Measurements from ENCODE around the gene NEK6. TPM values are rescaled to one million over a fixed set of nuclear protein-coding genes. Genes with fewer than 3 reads are reported as not detected.
A peak's percentile ranks its signal among the peaks of the same experiment; 100 is the strongest.

The NEK6 gene
- total and polyA plus RNA-seq, 2 of the 8 experiments (the other 6 are each of a cell fraction or from before 2014, with no cell fraction given) = 17.7 to 19.7 TPM

DNA sequence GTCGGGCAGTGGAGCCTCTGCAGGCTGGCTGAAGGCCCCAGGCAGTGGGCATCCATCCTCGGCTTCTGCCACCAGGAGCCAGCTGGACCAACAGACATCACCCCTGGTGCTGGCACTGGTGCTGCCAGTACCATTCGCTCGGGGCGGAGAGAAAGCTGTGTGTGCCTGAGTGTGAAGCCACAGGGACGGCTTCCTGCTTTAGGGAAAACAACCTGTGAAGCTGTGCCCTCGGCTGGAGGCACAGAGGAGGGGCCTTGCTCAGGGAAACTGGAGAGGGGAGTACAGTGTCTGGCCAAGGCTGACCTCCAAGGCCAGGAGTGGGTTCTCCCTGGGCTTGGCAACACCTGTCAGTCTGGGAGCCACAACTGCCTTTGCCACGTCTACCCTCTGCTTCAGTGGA lies 38.3 kb downstream of the NEK6 start:
- Histone ChIP-seq H3K4ac (replicated peaks; ENCODE audit: insufficient read length, low read depth, low read length) (no peak overlapping the region), H2BK5ac (ENCODE audit: low read depth, low read length) (0 out of 2 replicates have a peak overlapping the region, but pooled peaks have one; percentile 56), H3K56ac (replicated peaks; ENCODE audit: insufficient read length, low read depth, low read length) (no peak overlapping the region), H3K23me2 (ENCODE audit: low read depth, low read length) (no peaks in the 10 kb centered on the region), H3K79me1 (ENCODE audit: low read depth, low read length) (peaks cover 7% of the 10 kb centered on the region; the same call in 1 of the 2 replicates), H2AFZ (ENCODE audit: low read length) (no peak overlapping the region), H3K4me3 (ENCODE audit: extremely low read depth in 1 of 4, insufficient read depth in 2 of 4, low read depth in 3 of 4, low read length in 4 of 4) (no peak overlapping the region), H2AK5ac (ENCODE audit: low read depth, low read length) (peak overlapping the region; percentile 48; the same call in 1 of the 2 replicates), H3K4me1 (replicated peaks in 1 of 4; ENCODE audit: control insufficient read depth in 3 of 4, insufficient read depth in 4 of 4, low read length in 3 of 4) (peaks cover 0 to 25% (median 14%) of the 10 kb centered on the region in 4 experiments; a peak in 5 of 7 replicates), H3K9ac (replicated peaks in 1 of 4; ENCODE audit: extremely low read depth in 1 of 4, low read depth in 3 of 4, low read length in 3 of 4) (no peak overlapping the region), H4K8ac (ENCODE audit: extremely low read depth, insufficient read depth, low read length) (no peak overlapping the region), H2BK20ac (ENCODE audit: low read length) (no peak overlapping the region), H3K9me3 (ENCODE audit: insufficient read depth in 2 of 2, low read depth in 1 of 2, low read length in 1 of 2) (no peaks in the 10 kb centered on the region), H4K91ac (replicated peaks; ENCODE audit: insufficient read length, low read length) (no peak overlapping the region), H3K23ac (ENCODE audit: insufficient read length) (no peak overlapping the region), H2BK120ac (replicated peaks; ENCODE audit: low read depth, low read length) (no peak overlapping the region), H3K36me3 (ENCODE audit: control insufficient read depth in 2 of 4, insufficient read depth in 4 of 4, low read length in 3 of 4) (no peaks in the 10 kb centered on the region), H3K27me3 (replicated peaks in 1 of 4; ENCODE audit: control insufficient read depth in 3 of 4, extremely low read depth in 1 of 4, insufficient read depth in 3 of 4, low read length in 3 of 4) (no peaks in the 10 kb centered on the region), H2BK12ac (ENCODE audit: low read depth, low read length) (peak overlapping the region; percentile 11; the same call in 1 of the 2 replicates), H3K79me2 (ENCODE audit: control insufficient read depth in 1 of 2, insufficient read depth in 2 of 2, low read length in 2 of 2) (no peaks in the 10 kb centered on the region), H3K4me2 (ENCODE audit: insufficient read depth in 1 of 2, low read depth in 2 of 2, low read length in 2 of 2) (no peak overlapping the region), H2BK15ac (ENCODE audit: low read length) (0 out of 2 replicates have a peak overlapping the region, but pooled peaks have one; percentile 2), H3K18ac (ENCODE audit: extremely low read depth, low read length) (no peak overlapping the region), H3K27ac (ENCODE audit: low read depth, low read length) (no peak overlapping the region), H4K20me1 (replicated peaks in 1 of 2; ENCODE audit: control insufficient read depth in 1 of 2, insufficient read depth in 2 of 2, low read length in 2 of 2) (peaks cover 2 to 8% of the 10 kb centered on the region in 2 experiments), H3K14ac (ENCODE audit: insufficient read length) (no peak overlapping the region), H4K5ac (ENCODE audit: insufficient read length, low read depth, low read length) (no peak overlapping the region)
- FAIRE-seq (no peak), DNase-seq (ENCODE audit: low read depth in 1 of 2, low spot score in 2 of 2) (no peak)
- WGBS, 2 experiments (ENCODE audit: extremely low coverage in 1 of 2, insufficient coverage in 1 of 2, insufficient read length in 1 of 2, insufficient replicate concordance in 2 of 2, low coverage in 1 of 2, low lambda C conversion rate in 2 of 2, missing lambda C conversion rate in 1 of 2) = 95% methylated on average over 8 of the region's 8 CpGs; no CpG with 5 or more reads in 1 of the 2 experiments
- ChIA-PET POLR2A (ENCODE audit: partially characterized antibody) (interaction anchor here (2.1 kb wide), 1 partner anchor 37 kb away, joined by 5 read pairs; no protein-coding TSS in a partner anchor), CTCF (ENCODE audit: partially characterized antibody) (interaction anchor here (1.0 to 2.4 kb wide), 8 partner anchors 8 to 183 kb away, joined by 3 to 23 read pairs (median 4); no protein-coding TSS in a partner anchor)
- TF ChIP-seq EGR1 (IDR thresholded peaks at IDR 0.05; ENCODE audit: borderline replicate concordance, low read depth, low read length) = no peak
- TF ChIP-seq ZNF274 (IDR thresholded peaks at IDR 0.05; ENCODE audit: borderline replicate concordance, extremely low read depth, low read length) = no peak
- TF ChIP-seq RFX5 (IDR thresholded peaks at IDR 0.05; ENCODE audit: borderline replicate concordance, low read depth, low read length) = no peak
- TF ChIP-seq, protein P1, sequence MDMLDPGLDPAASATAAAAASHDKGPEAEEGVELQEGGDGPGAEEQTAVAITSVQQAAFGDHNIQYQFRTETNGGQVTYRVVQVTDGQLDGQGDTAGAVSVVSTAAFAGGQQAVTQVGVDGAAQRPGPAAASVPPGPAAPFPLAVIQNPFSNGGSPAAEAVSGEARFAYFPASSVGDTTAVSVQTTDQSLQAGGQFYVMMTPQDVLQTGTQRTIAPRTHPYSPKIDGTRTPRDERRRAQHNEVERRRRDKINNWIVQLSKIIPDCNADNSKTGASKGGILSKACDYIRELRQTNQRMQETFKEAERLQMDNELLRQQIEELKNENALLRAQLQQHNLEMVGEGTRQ (IDR thresholded peaks at IDR 0.05; ENCODE audit: low read length) = no peak
- TF ChIP-seq POLR2A (IDR thresholded peaks at IDR 0.05; ENCODE audit: control extremely low read depth in 1 of 2, low read depth in 2 of 2, low read length in 2 of 2) = no peak
- no peak for TF ChIP-seq EP300 (IDR thresholded peaks at IDR 0.05; ENCODE audit: borderline replicate concordance in 1 of 2, low read depth in 2 of 2, low read length in 2 of 2)

Measured in H1 (cell line).